Spleen (tissue), 11 donors: Measurements from ENCODE around the gene ARFGEF3. TPM values are rescaled to one million over a fixed set of nuclear protein-coding genes. Genes with fewer than 3 reads are reported as not detected.

Source experiments
- DNase-seq: peaks from one replicate; pipeline ENCODE4 v3.0.0-alpha.2; 2020
- H3K27ac ChIP-seq, 8 donors: fragments of 200-600 bp; sonication (generic) in 7 of 8; 1 replicate in 4 of 8; 2 replicates in 4 of 8; pipeline versions ENCODE4 v1.5.0 to v1.8.0; 2016 to 2021; ENCODE audit warnings: inconsistent platforms in 4 of 8, mild to moderate bottlenecking in 4 of 8, moderate library complexity in 1 of 8
- H3K27me3 ChIP-seq, 7 donors: fragments of 200-600 bp; sonication (generic) in 6 of 7; replicated peaks in 1 of 7; 1 replicate in 4 of 7; 2 replicates in 3 of 7; pipeline versions ENCODE4 v1.5.0 to v1.8.0; 2016 to 2021; ENCODE audit warnings: inconsistent platforms in 3 of 7, mild to moderate bottlenecking in 1 of 7
- H3K36me3 ChIP-seq, 6 donors: fragments of 200-600 bp; sonication (generic) in 5 of 6; 1 replicate in 4 of 6; 2 replicates in 2 of 6; pipeline versions ENCODE4 v1.5.0 to v1.8.0; 2016 to 2021; ENCODE audit warnings: inconsistent platforms in 2 of 6
- H3K4me1 ChIP-seq, 6 donors: fragments of 200-600 bp; sonication (generic) in 5 of 6; 1 replicate in 3 of 6; 2 replicates in 3 of 6; pipeline versions ENCODE4 v1.5.0 to v1.8.0; 2016 to 2021; ENCODE audit warnings: inconsistent platforms in 3 of 6
- H3K4me3 ChIP-seq, 8 donors: fragments of 200-600 bp; sonication (generic) in 7 of 8; 1 replicate in 4 of 8; 2 replicates in 4 of 8; pipeline versions ENCODE4 v1.5.0 to v1.8.0; 2016 to 2021; ENCODE audit warnings: inconsistent platforms in 4 of 8, mild to moderate bottlenecking in 4 of 8, moderate library complexity in 2 of 8
- H3K9me3 ChIP-seq, 8 donors: fragments of 200-600 bp; sonication (generic) in 7 of 8; 1 replicate in 4 of 8; 2 replicates in 4 of 8; pipeline versions ENCODE4 v1.5.0 to v1.8.0; 2016 to 2021; ENCODE audit warnings: inconsistent platforms in 4 of 8
- POLR2A ChIP-seq, 3 donors: fragments of 450-650 bp; IDR thresholded peaks; one replicate each; pipeline ENCODE4 v1.5.1; 2017; ENCODE audit warnings: antibody characterized with exemption in 3 of 3, mild to moderate bottlenecking in 1 of 3
- POLR2AphosphoS5 ChIP-seq, 3 donors: sonication (generic); formaldehyde crosslinking; IDR thresholded peaks; one replicate each; pipeline ENCODE4 v1.5.1; 2017; ENCODE audit warnings: antibody characterized with exemption in 3 of 3
- WGBS, 5 donors: extraction: QIAGEN DNeasy Blood & Tissue Kit in 3 of 5; methylation state at CpG; one replicate each; pipeline versions ENCODE4 v1.1.5 to v1.1.7; 2013 to 2018; 5-methylcytosine and 5-hydroxymethylcytosine counted together
- intact Hi-C: fragments of 100-400 bp; cut with DNase I; formaldehyde crosslinking; loops from one replicate; pipeline ENCODE4 v1.15.0; 2023; ENCODE audit warnings: low total_unique reads
- polyA plus RNA-seq, 3 donors: library from polyadenylated mRNA; stranded (reverse); fragments of 200-250 nt; gene quantifications; one replicate each; pipeline ENCODE4 v1.2.1, GENCODE V29; 2013
- total RNA-seq, 7 donors: library from RNA; depleted of rRNA in 3 of 7; stranded (reverse); fragments of >200 nt in 3 of 7; fragmentation: NEBNext Ultra II Directional in 4 of 7; extraction: Animal tissue kit (Norgen Biotek cat#: 25700) in 4 of 7; gene quantifications; one replicate each; pipeline versions ENCODE4 v1.1.0 to v1.2.1, GENCODE V29; 2016 to 2021
- TF ChIP-seq, protein P1 (sequence below), 11 experiments: fragments of 200-600 bp in 7 of 11; fragments of 450-650 bp in 4 of 11; sonication (generic) in 4 of 11; IDR thresholded peaks in 8 of 11; conservative IDR thresholded peaks in 3 of 11; 1 replicate in 7 of 11; 2 replicates in 4 of 11; pipeline versions ENCODE4 v1.4.0 to v1.8.0; 2016 to 2021; ENCODE audit warnings: antibody characterized with exemption in 11 of 11, inconsistent platforms in 4 of 11, mild to moderate bottlenecking in 1 of 11
- donor health status: healthy with polysubstance abuse.
- donor health status: DM: no; HTN: no; CAD: no; lungs with moderate emphysema.
- donor health status: DM: no; HTN: no; CAD: no.
- donor health status: Bipolar disorder and iron deficiency.
- donor health status: healthy.
- donor health status: DM: no; HTN: no; CAD: no.
- donor health status: DM: yes; HTN: yes; CAD: no.

Gene ARFGEF3
- total and polyA plus RNA-seq, 10 donors, result 0.09 to 3.1 (median 1.7) TPM

- Histone ChIP-seq H3K36me3 (no peaks in the 10 kb centered on the region), H3K27me3 (no peaks in the 10 kb centered on the region), H3K27ac (no peak overlapping the region), H3K4me1 (no peaks in the 10 kb centered on the region), H3K9me3 (no peaks in the 10 kb centered on the region), H3K4me3 (no peak overlapping the region)
- no peak for TF ChIP-seq POLR2AphosphoS5 (IDR thresholded peaks at IDR 0.05)
- TF ChIP-seq, protein P1, sequence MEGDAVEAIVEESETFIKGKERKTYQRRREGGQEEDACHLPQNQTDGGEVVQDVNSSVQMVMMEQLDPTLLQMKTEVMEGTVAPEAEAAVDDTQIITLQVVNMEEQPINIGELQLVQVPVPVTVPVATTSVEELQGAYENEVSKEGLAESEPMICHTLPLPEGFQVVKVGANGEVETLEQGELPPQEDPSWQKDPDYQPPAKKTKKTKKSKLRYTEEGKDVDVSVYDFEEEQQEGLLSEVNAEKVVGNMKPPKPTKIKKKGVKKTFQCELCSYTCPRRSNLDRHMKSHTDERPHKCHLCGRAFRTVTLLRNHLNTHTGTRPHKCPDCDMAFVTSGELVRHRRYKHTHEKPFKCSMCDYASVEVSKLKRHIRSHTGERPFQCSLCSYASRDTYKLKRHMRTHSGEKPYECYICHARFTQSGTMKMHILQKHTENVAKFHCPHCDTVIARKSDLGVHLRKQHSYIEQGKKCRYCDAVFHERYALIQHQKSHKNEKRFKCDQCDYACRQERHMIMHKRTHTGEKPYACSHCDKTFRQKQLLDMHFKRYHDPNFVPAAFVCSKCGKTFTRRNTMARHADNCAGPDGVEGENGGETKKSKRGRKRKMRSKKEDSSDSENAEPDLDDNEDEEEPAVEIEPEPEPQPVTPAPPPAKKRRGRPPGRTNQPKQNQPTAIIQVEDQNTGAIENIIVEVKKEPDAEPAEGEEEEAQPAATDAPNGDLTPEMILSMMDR (IDR thresholded peaks at IDR 0.05 in 8 of 11, conservative IDR thresholded peaks at IDR 0.05 in 3 of 11), result no peak
- no peak for TF ChIP-seq POLR2A (IDR thresholded peaks at IDR 0.05)
- intact Hi-C loops, result no loop called here
- DNase-seq, result no peak
These were observed 212.5 kb downstream of the ARFGEF3 start for GRCh38 chr6:138374230-138374629.

- TF ChIP-seq POLR2AphosphoS5 (IDR thresholded peaks at IDR 0.05), result no peak
- TF ChIP-seq, protein P1 (IDR thresholded peaks at IDR 0.05 in 8 of 11, conservative IDR thresholded peaks at IDR 0.05 in 3 of 11), result no peak
- no peak for TF ChIP-seq POLR2A (IDR thresholded peaks at IDR 0.05)
- 83 to 92% (median 90%) methylated on average over 2 of the region's 2 CpGs for WGBS, 5 donors
- DNase-seq, result no peak
- H3K9me3 ChIP-seq, result no peaks in the 10 kb centered on the region
- no peak overlapping the region for H3K4me3 ChIP-seq
- H3K27me3 ChIP-seq, result no peaks in the 10 kb centered on the region
- intact Hi-C loops, result no loop called here
- H3K27ac ChIP-seq, result no peak overlapping the region
- no peaks in the 10 kb centered on the region for H3K36me3 ChIP-seq
- H3K4me1 ChIP-seq, result no peaks in the 10 kb centered on the region
These were observed 213.1 kb downstream of the ARFGEF3 start for GRCh38 chr6:138374815-138375214.

- H3K9me3 ChIP-seq, result no peaks in the 10 kb centered on the region
- no peaks in the 10 kb centered on the region for H3K4me1 ChIP-seq
- no peaks in the 10 kb centered on the region for H3K27me3 ChIP-seq
- H3K27ac ChIP-seq, result no peak overlapping the region
- intact Hi-C loops, result no loop called here
- no peak for DNase-seq
- H3K36me3 ChIP-seq, result no peaks in the 10 kb centered on the region
- TF ChIP-seq, protein P1 (IDR thresholded peaks at IDR 0.05 in 8 of 11, conservative IDR thresholded peaks at IDR 0.05 in 3 of 11), result no peak
- TF ChIP-seq POLR2A (IDR thresholded peaks at IDR 0.05) (no peak), POLR2AphosphoS5 (IDR thresholded peaks at IDR 0.05) (no peak)
- H3K4me3 ChIP-seq, result no peak overlapping the region
These were observed 215.3 kb downstream of the ARFGEF3 start for GRCh38 chr6:138377042-138377441.

- TF ChIP-seq, protein P1 (IDR thresholded peaks at IDR 0.05 in 8 of 11, conservative IDR thresholded peaks at IDR 0.05 in 3 of 11), result no peak
- no peak for TF ChIP-seq POLR2AphosphoS5 (IDR thresholded peaks at IDR 0.05)
- no peak for TF ChIP-seq POLR2A (IDR thresholded peaks at IDR 0.05)
- Histone ChIP-seq H3K4me3 (no peak within 1 kb of the TSS), H3K9me3 (no peaks in the 10 kb centered on the region), H3K36me3 (no peaks in the 10 kb centered on the region), H3K27ac (no peak within 1 kb of the TSS), H3K27me3 (no peaks in the 10 kb centered on the region), H3K4me1 (no peaks in the 10 kb centered on the region)
- intact Hi-C loops, result no loop called here
- no peak for DNase-seq
- WGBS, 5 donors, result 79 to 95% (median 89%) methylated on average over 6 of the region's 6 CpGs
These were observed 216.1 kb downstream of the ARFGEF3 start, which contains the start of gene SMIM28 for GRCh38 chr6:138377844-138378243. Gene SMIM28, plus strand, starts transcription at chr6:138377905. Its CDS starts 168 bp downstream, at chr6:138378073.
